GM18526 (cell line): ENCODE results near the gene NAA16.

Source experiments
- POLR2A ChIP-seq: IDR thresholded peaks from 3 replicates; pipeline ENCODE4 v1.6.1; 2011; ENCODE audit not compliant: insufficient read length; ENCODE audit errors: extremely low read depth

NAA16 gene

DNA sequence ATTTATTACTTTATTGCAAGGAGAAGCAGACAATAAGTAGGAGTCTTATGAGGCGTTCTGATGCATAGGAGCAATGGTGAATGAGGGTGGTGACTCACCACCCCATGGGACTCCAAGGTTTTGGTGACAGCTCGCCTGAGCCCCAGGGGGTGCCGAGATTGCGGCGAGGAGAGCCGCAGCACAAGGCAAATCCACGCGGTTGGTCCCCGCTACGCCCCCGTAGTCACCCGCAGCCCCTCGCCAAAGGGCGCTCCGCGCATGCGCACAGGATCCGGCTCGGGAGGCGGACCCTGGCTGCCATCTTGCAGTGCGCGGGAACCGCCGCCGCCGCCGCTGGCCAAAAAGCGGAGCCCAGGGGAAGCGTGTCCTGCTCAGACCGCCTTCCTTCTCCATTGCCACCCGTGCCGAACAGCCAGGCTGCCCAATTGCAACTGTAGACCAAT is at the start of gene NAA16:
NAA16 (plus strand) TSS at position 305 of the 443 bp plus-strand sequence. CDS start 262 bp downstream, outside the sequence.
- peak; percentile 85 for TF ChIP-seq POLR2A

DNA sequence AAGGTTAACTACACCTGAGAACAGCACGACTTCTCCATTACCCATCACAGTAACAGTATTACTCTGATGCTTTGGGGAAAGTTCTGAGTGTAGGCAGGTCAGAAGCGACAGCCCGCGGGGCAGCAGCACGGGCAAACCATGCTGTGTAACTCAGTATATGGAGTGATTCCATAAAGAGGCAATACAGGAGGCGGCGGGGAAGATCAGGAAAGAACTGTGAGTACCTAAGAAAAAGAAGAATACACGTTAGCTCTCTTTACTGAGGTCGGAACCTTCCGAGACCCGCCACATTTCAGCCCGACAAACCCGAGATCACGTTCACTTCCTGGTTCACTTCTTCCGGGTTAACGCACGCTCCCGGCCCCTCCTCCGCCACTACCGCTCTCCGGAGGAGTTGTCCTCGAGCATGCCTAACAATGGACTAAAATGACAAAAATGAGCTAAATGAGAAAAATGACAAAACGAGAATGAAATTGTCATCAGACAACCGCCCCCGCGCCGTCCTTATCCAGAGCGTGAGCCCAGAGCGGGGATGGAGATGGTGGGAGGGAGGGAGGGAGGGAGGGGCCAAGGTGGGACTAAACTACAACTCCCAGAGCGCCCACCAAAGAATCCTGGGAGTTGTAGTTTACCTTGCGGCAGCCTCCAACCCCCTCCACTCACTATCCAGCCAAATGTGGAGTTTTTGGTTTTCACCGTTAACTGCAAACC is 47.7 kb upstream of the NAA16 start, which contains the start of gene MTRF1:
MTRF1 (minus strand) TSS at position 316 of the 711 bp plus-strand sequence. CDS start 2,669 bp downstream, outside the sequence.
- peak; percentile 55 for TF ChIP-seq POLR2A

DNA sequence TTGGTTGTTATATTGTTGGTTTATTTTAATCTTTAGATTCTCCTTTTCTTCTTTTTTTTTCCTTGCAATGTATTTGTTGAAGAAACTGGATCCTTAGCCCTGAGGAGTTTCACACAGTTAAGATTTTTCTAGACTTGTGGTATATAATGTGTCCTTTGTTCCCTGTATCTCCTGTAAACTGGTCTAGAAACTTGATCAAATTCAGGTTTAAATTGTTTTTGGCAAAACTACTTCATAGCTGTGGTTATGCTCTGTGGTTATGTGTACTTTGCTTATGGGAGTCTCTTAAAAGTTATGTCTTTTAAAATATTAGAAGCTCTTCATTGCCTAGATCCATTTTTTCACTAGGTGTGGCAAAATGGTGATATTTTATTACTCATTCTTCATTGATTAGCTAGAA is 44.0 kb upstream of the NAA16 start:
- TF ChIP-seq POLR2A: no peak

DNA sequence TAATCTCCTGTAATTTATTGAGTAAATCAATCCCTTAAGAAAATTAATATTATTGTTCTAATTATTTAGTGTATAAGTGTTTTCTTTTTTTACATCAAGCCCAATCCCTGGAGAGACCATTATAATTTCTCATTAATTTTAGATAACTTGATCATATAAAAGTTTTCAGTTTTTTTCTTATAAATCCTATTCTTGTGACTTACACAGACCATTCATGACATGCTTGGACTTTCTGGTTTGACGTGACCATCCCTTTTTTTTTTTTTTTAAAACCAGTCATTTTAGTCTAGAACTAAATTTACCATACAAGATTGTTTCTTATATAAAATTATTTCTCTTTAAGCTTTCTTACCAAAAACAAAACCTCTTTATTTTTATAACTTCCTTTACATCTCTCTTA is 42.3 kb upstream of the NAA16 start:
- no peak for TF ChIP-seq POLR2A

DNA sequence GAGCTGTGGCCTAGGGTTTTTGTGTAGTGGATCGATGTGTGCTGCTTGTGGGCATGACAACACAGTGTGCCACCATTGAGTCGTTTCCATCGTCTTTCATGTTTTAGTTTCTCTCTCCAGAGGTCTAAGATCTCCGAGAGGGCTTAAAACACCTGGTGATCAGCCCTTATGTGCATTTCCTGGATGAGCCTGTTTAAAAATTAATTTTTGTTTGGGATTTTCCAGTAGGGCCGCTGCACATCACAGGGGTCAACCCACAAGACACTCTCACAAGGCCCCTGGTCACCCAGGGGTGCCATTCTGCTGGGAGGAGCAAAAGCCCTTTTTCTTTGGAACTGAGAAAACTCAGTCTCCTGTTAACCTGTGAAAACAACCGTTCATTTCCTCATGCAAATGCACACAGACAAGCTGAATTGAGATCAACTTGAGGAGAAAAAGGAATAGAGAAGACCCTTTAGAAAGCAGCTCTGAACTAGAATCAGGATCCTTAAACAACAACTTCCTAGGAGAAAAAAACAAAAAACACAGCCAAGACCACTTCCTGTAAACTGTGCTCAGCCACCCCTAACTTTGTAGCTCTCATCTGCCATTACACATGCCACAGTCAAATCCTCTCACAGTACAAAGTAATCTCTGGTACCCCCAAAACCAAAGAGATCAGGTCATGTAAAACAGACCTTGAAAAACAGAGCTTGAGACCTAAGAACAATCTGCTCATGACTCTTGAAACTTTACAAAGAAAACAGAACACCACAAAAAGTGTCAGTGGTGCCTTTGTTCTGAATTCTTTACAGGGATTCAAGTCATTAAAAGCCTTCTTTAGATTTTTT is 39.4 kb upstream of the NAA16 start:
- no peak for TF ChIP-seq POLR2A

DNA sequence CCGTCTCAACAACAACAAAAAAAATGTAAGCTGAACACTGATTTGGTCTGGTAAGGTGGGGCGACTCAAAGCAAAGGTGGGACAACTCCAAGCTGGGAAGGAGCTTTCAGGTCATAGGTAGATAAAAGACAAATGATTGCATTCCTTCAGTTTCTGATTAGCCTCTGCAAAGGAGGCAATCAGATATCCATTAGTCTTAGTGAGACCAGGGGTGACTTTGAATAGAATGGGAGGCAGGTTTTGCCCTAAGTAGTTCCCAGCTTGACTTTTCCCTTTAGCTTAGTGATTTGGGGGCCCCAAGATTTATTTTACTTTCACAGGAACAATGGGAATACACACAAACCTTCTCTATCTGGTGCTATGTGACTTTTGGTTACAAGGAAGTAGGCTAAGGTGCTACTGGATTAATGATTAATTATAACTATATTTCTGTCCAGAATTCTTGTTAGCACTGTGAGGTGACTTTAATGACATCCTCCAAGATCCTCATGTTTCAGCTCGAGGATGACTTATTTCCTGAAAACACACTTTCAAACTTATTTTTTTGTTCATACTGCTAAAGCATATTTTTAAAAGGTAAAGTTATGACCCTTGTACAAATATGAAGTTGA is 37.1 kb upstream of the NAA16 start:
- TF ChIP-seq POLR2A: no peak

DNA sequence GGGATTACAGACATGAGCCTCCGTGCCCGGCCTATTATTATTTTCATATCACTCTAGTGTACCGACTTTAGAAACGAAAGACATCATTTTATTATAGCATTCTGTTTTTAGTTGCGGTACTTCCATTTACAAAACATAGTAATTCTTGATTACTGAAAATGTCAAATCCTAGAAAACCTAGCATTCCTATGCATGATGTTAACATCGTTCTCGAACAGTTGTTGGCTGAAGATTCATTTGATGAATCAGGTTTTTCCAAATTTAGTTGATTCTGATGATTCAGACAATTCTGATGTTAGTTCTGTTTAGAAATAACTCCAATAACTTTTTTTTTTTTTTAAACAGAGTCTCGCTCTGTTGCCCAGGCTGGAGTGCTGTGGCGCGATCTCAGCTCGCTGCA is 36.2 kb upstream of the NAA16 start:
- TF ChIP-seq POLR2A: no peak

DNA sequence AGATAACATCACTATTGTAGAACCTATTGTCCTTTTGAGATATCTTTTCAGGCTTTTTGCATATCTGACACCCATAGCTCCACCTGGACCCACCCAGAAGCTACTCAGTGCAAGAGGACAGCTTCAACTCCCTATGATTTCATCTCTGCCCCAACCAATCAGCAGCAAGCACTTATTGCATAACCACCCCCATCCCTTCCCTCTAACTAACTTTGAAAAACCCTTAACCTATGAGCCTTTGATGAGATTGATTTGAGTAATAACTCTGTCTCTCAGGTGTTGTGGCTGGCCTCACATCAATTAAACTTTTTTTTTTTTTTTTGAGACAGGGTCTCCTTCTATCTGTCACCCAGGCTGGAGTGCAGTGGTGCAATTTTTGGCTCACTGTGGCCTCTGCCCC is 34.2 kb upstream of the NAA16 start:
- TF ChIP-seq POLR2A: no peak

DNA sequence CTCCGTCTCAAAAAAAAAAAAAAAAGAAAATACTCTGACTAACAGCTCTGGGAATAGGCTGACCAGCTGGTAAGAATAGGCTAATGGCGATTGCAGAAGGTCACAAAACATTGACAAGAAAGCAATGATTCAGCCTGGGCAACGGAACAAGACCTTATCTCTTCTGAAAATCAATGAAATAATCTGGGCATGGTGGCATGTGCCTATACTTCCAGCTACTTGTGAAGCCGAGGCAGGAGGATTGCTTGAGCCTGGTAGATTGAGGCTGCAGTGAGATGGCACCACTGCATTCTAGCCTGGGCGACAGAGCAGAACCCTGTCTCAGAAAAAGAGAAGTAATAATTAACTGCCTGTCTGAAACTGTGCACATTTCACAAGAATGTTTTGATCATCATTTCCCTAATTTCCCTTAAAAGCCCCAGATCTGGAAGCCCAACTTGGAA is 28.9 kb upstream of the NAA16 start:
- no peak for TF ChIP-seq POLR2A

DNA sequence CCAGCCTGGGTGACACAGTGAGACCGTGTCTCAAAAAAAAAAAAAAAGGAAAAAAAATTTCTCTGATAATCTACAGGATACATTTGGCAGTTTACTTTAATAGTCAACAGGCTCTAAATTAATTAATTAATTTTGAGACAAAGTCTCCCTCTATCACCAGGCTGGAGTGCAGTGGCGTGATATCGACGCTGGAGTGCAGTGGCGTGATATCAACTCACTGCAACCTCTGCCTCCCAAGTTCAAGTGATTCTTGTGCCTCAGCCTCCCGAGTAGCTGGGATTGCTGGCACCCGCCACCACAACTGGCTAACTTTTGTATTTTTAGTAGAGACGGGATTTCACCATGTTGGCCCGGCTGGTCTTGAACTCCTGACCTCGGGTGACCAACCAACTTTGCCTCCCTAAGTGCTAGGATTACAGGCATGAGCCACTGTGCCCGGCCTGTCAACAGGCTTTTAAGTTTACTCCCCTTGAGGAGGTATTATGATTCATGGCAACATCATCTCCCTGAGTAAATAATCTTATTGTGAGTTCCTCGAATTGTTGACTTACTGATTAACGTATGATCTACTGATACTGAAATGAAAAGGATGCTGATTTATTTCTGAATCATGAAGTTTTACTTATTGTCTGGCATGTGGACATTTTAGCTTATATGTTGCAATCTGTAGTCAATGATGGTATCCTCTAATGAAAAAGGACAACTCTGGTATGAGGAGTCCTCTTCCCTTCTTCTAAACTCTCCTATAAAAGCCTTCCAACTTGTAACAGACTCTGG is 26.4 kb upstream of the NAA16 start:
- TF ChIP-seq POLR2A: no peak

DNA sequence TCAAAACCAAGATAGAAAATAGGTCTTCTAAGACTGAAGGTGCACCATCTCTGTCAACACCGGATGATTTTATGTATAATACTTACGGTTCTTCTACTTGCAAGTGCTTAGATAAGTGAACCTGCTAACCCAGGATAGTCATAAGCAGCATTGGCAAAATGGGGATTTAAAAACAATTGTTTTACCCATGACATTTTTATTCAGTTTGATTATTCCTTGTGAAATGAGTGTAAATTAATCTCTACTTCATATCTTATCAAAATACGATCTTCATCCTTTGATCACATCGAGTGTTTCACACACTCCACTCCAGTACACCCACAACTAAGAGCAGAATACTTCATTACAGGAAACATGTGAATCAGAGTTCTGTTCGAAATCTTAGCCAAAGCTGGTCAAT is 24.7 kb upstream of the NAA16 start:
- no peak for TF ChIP-seq POLR2A

DNA sequence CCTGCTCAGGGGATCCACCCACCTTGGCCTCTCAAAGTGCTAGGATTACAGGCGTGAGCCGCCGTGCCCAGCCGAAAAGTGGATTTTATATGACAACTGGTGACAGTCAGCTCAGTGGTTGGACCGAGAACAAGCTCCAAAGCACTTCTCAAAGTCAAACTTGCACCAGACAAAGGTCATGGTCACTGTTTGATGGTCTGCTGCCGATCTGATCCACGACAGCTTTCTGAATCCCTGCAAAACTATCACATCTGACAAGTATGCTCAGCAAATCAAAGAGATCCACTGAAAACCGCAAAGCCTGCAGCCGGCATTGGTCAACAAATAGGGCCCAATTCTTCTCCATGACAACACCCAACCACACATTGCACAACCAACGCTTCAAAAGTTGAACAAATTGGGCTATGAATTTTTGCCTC is 21.6 kb upstream of the NAA16 start:
- no peak for TF ChIP-seq POLR2A

DNA sequence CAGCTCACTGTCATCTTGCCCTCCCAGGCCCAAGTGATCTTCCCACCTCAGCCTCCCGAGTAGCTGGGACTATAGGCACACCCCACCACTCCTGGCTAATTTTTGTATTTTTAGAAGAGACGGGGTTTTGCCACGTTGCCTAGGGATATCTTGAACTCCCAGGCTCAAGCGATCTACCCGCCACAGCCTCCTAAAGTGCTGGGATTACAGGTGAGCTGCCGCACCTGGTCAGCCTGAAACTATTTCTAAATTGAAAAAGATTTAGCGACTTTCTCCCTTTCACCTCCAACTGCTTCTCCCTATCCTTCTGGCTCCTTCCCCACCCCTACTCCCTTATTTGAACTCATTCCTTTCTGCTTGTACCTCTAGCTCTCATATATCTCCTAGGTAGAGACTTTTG is 19.8 kb upstream of the NAA16 start:
- TF ChIP-seq POLR2A: no peak

DNA sequence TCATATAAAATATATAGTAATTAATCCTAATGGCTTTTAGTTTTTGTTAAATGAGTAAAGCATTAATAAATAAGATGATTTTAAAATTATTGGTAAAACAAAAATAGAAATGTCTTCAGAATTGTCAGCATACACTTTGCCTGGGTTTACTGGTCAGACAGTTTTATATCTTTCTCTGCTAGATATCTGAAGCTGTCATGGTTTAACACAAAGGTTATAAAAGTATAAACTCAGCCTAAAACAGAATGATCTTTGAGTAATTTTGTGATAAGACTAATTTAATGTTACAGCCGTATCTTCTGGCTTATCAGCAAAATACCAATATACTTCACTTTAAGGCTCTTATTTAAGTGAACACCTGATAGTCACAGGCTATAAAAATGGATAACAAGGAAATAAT is 17.8 kb upstream of the NAA16 start:
- no peak for TF ChIP-seq POLR2A

DNA sequence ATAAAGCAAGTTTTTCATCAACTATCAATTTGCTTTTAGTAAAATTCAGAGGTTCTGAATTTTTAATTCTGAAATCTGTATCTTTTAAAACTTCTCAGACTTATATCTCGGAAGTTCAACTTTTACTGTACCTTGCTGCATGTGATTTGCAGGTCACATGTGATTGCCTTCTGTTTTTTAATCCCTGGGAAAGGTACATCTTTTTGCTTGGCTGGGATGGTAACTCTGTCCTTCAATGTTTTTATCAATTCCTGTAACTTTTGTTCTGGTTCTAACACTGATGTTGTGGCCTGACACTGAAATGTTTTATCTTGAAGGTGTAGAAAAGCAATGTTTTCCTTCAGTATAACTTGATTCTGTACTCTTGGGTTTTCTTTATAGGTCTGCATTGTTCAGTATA is 16.2 kb upstream of the NAA16 start:
- TF ChIP-seq POLR2A: no peak

DNA sequence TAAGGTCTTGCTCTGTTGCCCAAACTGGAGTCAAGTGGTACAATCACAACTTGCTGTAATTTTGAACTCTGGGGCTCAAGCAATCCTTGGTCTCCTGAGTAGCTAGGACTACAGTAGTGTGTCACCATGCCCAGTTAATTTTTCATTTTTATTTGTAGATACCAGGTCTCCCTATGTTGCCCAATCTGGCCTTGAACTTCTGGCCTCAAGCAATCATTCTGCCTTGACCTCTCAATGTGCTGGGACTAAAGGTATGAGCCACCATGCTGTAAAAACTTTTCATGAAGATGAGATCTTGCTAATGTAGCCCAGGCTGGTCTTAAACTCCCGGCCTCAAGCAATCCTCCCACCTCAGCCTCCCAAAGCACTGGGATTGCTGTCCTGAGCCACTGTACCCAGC is 15.1 kb upstream of the NAA16 start:
- TF ChIP-seq POLR2A: no peak
